K562 treated with DMSO at 1 percent for 12 hours (cell line): ENCODE data around the gene DMD. TPM values are rescaled to one million over a fixed set of nuclear protein-coding genes. Genes with fewer than 3 reads are reported as not detected.

Experiments used
- total RNA-seq: library from RNA; unstranded; fragments of 300-600 nt; gene quantifications from 2 replicates; pipeline ENCODE4 v1.2.3, GENCODE V29; 2022; ENCODE audit not compliant: insufficient read depth

Gene DMD
- 2.9 and 10.2 TPM in 2 replicates for total RNA-seq

GRCh38 chrX:33211356-33212260 lies at the start of gene DMD:
Gene DMD (minus strand): TSS chrX:33211549. CDS start chrX:33211312, 237 bp downstream.

GRCh38 chrX:31071725-31072124 lies 2139.6 kb downstream of the DMD start, which contains the start of gene FTHL17:
Gene FTHL17 (minus strand): TSS chrX:31072041. CDS start chrX:31071953, 88 bp downstream.

